ENCODE data around the gene PRPSAP1.

PRPSAP1 gene

GRCh38 chr17:76353599-76354316, at the start of gene PRPSAP1:
Gene PRPSAP1, minus strand, starts transcription at chr17:76353916. Its CDS starts 213 bp downstream, at chr17:76353703.
- DNase-seq (ENCODE audit: low read depth) = peak; percentile 93
- H3K4me3 ChIP-seq (ENCODE audit: low read depth, low read length) = peak within 1 kb of the TSS; percentile 67
- TF ChIP-seq POLR2A (IDR thresholded peaks at IDR 0.05; ENCODE audit: extremely low read depth, insufficient read length) (peak; percentile 51), CTCF (IDR thresholded peaks at IDR 0.05; ENCODE audit: low read depth, low read length) (no peak), MYC (IDR thresholded peaks at IDR 0.05; ENCODE audit: low read depth, low read length) (peak; percentile 77), MAX (IDR thresholded peaks at IDR 0.05; ENCODE audit: low read depth, low read length) (peak; percentile 74)

- TF ChIP-seq POLR2A (IDR thresholded peaks at IDR 0.05; ENCODE audit: extremely low read depth, insufficient read length) = no peak
- TF ChIP-seq CTCF (IDR thresholded peaks at IDR 0.05; ENCODE audit: low read depth, low read length) = no peak
- TF ChIP-seq MAX (IDR thresholded peaks at IDR 0.05; ENCODE audit: low read depth, low read length) = no peak
- TF ChIP-seq MYC (IDR thresholded peaks at IDR 0.05; ENCODE audit: low read depth, low read length) = no peak
- no peak overlapping the region for H3K4me3 ChIP-seq (ENCODE audit: low read depth, low read length)
- DNase-seq (ENCODE audit: low read depth) = no peak
Observed at GRCh38 chr17:76402711-76403110, 49.0 kb upstream of the PRPSAP1 start.

GRCh38 chr17:76399175-76400172, 45.8 kb upstream of the PRPSAP1 start:
- TF ChIP-seq MAX (IDR thresholded peaks at IDR 0.05; ENCODE audit: low read depth, low read length) (no peak), POLR2A (IDR thresholded peaks at IDR 0.05; ENCODE audit: extremely low read depth, insufficient read length) (no peak), CTCF (IDR thresholded peaks at IDR 0.05; ENCODE audit: low read depth, low read length) (no peak), MYC (IDR thresholded peaks at IDR 0.05; ENCODE audit: low read depth, low read length) (no peak)
- no peak overlapping the region for H3K4me3 ChIP-seq (ENCODE audit: low read depth, low read length)
- no peak for DNase-seq (ENCODE audit: low read depth)

- no peak for TF ChIP-seq MYC (IDR thresholded peaks at IDR 0.05; ENCODE audit: low read depth, low read length)
- TF ChIP-seq CTCF (IDR thresholded peaks at IDR 0.05; ENCODE audit: low read depth, low read length) = no peak
- no peak for DNase-seq (ENCODE audit: low read depth)
- no peak overlapping the region for H3K4me3 ChIP-seq (ENCODE audit: low read depth, low read length)
Observed at GRCh38 chr17:76398523-76399174, 44.9 kb upstream of the PRPSAP1 start.

GRCh38 chr17:76397687-76398522, 44.2 kb upstream of the PRPSAP1 start:
- peak; percentile 96 for TF ChIP-seq CTCF (IDR thresholded peaks at IDR 0.05; ENCODE audit: low read depth, low read length)
- no peak for TF ChIP-seq MYC (IDR thresholded peaks at IDR 0.05; ENCODE audit: low read depth, low read length)
- no peak overlapping the region for H3K4me3 ChIP-seq (ENCODE audit: low read depth, low read length)
- DNase-seq (ENCODE audit: low read depth) = peak; percentile 81

Data from NB4 (cell line).